K562 (cell line): Measurements from ENCODE around the gene AKT2. TPM values are rescaled to one million over a fixed set of nuclear protein-coding genes. Genes with fewer than 3 reads are reported as not detected.

Source experiments
- CBX5 ChIP-seq: IDR thresholded peaks from 2 replicates; pipeline ENCODE4 v1.6.1; 2014; ENCODE audit warnings: low read depth, borderline replicate concordance
- polyA plus RNA-seq, 8 experiments: library from polyadenylated mRNA; depleted of rRNA in 4 of 8; stranded (reverse) in 5 of 8; unstranded in 3 of 8; fragments of >200 nt; fragmentation: Nextera tagmentation in 2 of 8; fragmentation: Illumina TruSeq in 1 of 8; extraction: Ambion mirVana in 2 of 8; extraction: Trizol in 1 of 8; gene quantifications; 2 replicates each; pipeline versions ENCODE4 v1.2.1 to v1.2.3, GENCODE V29; 2011 to 2014; ENCODE audit warnings: inconsistent platforms in 1 of 8, missing spikeins in 1 of 8
- total RNA-seq, 7 experiments: library from RNA; depleted of rRNA in 6 of 7; stranded (reverse); fragments of >200 nt in 6 of 7; fragmentation: Illumina TruSeq in 2 of 7; extraction: Trizol in 2 of 7; gene quantifications; 2 replicates each; pipeline versions ENCODE4 v1.2.1 to v1.2.3, GENCODE V29; 2011 to 2021; ENCODE audit warnings: low replicate concordance in 1 of 7
- TF ChIP-seq, protein P1 (sequence below): fragments of 450-650 bp; IDR thresholded peaks from 2 replicates; pipeline ENCODE4 v1.6.1; 2016; ENCODE audit warnings: low read depth

The AKT2 gene
- total and polyA plus RNA-seq, 9 of the 15 experiments (the other 6 are each of a cell fraction or from before 2014, with no cell fraction given) = 1.1 to 132 (median 67.7) TPM

DNA sequence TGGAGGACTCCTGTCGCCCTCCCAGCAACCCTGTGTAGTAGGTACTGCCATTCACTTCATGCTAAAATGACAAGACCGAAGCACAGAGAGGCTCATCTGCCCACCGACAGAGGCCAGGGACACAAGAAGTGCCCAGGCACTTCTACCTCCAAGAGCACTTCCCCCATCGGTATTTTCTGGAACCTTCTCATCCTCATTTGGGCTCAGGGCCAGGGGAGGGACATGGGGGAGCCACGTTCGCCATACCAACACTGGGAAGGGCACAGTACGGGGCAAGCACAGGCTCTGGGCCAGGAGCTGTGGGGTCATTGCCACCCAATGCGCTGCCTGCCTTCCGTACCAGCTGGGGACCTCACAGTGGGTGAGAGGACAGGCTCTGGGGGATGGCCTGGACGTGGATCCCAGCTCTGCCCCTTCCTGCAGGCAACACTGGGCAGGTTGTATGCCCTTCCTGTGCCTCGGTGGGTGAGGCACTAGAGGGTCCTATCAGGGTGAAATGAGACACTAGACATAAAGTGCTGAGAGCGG, 37.3 kb downstream of the AKT2 start (continued):
- TF ChIP-seq, protein P1, sequence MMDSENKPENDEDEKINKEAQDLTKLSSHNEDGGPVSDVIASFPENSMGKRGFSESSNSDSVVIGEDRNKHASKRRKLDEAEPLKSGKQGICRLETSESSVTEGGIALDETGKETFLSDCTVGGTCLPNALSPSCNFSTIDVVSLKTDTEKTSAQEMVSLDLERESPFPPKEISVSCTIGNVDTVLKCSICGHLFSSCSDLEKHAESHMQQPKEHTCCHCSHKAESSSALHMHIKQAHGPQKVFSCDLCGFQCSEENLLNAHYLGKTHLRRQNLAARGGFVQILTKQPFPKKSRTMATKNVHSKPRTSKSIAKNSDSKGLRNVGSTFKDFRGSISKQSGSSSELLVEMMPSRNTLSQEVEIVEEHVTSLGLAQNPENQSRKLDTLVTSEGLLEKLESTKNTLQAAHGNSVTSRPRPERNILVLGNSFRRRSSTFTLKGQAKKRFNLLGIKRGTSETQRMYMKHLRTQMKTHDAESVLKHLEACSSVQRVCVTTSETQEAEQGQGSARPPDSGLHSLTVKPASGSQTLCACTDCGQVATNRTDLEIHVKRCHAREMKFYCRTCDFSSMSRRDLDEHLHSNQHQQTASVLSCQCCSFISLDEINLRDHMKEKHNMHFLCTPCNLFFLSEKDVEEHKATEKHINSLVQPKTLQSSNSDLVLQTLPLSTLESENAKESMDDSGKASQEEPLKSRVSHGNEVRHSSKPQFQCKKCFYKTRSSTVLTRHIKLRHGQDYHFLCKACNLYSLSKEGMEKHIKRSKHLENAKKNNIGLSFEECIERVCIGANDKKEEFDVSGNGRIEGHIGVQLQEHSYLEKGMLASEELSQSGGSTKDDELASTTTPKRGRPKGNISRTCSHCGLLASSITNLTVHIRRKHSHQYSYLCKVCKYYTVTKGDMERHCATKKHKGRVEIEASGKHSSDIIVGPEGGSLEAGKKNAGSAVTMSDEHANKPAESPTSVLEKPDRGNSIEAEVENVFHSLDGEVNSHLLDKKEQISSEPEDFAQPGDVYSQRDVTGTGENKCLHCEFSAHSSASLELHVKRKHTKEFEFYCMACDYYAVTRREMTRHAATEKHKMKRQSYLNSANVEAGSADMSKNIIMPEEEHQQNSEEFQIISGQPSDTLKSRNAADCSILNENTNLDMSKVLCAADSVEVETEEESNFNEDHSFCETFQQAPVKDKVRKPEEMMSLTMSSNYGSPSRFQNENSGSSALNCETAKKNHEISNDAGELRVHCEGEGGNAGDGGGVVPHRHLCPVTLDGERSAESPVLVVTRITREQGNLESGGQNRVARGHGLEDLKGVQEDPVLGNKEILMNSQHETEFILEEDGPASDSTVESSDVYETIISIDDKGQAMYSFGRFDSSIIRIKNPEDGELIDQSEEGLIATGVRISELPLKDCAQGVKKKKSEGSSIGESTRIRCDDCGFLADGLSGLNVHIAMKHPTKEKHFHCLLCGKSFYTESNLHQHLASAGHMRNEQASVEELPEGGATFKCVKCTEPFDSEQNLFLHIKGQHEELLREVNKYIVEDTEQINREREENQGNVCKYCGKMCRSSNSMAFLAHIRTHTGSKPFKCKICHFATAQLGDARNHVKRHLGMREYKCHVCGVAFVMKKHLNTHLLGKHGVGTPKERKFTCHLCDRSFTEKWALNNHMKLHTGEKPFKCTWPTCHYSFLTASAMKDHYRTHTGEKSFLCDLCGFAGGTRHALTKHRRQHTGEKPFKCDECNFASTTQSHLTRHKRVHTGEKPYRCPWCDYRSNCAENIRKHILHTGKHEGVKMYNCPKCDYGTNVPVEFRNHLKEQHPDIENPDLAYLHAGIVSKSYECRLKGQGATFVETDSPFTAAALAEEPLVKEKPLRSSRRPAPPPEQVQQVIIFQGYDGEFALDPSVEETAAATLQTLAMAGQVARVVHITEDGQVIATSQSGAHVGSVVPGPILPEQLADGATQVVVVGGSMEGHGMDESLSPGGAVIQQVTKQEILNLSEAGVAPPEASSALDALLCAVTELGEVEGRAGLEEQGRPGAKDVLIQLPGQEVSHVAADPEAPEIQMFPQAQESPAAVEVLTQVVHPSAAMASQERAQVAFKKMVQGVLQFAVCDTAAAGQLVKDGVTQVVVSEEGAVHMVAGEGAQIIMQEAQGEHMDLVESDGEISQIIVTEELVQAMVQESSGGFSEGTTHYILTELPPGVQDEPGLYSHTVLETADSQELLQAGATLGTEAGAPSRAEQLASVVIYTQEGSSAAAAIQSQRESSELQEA = no peak
- no peak for TF ChIP-seq CBX5
